AG09309 (cell line): ENCODE results near the gene REEP2.

ENCODE experiments used
- DNase-seq: peaks from one replicate; pipeline ENCODE4 v3.0.0-alpha.2; 2010; ENCODE audit warnings: low read depth
- H3K4me3 ChIP-seq: 2 replicates; pipeline ENCODE4 v1.5.1; 2011; ENCODE audit warnings: mild to moderate bottlenecking, low read depth, low read length, moderate library complexity; ENCODE audit not compliant: control insufficient read depth
- TF ChIP-seq, protein P1 (sequence below): IDR thresholded peaks from 2 replicates; pipeline ENCODE4 v1.5.1; 2011; ENCODE audit warnings: mild to moderate bottlenecking, low read depth, low read length, inconsistent platforms; ENCODE audit not compliant: insufficient read depth, control insufficient read depth; ENCODE audit errors: missing control alignments

The REEP2 gene

DNA sequence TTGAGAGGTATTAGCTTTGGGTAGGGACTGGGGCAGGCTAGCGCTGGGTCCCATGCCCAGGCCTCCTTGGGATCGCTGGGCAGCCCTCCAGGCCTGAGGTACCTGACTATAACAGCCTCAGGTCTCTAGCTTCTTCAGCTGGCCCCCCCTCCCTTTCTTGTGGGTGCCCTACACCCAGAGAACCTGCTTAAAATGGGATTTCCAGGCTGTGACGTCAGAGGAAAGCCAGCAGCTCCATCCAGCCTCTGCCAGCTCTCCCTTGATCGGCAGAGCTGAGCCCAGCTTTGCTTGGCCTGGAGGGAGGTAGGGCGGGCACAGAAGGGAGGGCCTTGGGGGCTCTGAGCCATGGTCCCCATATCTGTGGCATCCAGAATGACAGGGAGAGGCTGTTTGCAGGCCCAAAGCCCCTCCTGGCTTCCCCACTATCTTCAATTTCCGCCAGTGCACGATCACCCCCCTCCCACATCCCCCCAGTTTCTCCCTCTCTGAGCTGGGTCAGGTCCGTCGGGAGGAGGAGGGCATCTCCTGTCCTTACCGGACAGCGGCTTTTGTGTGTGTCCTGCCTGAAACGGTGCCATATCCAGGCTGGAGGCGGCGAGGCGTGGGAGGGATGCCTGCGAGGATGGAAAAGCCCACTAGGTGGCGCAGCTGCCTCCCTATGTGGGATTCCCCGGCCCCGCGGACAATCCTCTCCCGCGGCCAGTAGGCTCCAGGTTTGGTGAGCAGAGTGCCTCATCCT, 10.8 kb downstream of the REEP2 start:
- DNase-seq, result peak; percentile 28
- peak overlapping the region; percentile 18 for H3K4me3 ChIP-seq
- TF ChIP-seq, protein P1, sequence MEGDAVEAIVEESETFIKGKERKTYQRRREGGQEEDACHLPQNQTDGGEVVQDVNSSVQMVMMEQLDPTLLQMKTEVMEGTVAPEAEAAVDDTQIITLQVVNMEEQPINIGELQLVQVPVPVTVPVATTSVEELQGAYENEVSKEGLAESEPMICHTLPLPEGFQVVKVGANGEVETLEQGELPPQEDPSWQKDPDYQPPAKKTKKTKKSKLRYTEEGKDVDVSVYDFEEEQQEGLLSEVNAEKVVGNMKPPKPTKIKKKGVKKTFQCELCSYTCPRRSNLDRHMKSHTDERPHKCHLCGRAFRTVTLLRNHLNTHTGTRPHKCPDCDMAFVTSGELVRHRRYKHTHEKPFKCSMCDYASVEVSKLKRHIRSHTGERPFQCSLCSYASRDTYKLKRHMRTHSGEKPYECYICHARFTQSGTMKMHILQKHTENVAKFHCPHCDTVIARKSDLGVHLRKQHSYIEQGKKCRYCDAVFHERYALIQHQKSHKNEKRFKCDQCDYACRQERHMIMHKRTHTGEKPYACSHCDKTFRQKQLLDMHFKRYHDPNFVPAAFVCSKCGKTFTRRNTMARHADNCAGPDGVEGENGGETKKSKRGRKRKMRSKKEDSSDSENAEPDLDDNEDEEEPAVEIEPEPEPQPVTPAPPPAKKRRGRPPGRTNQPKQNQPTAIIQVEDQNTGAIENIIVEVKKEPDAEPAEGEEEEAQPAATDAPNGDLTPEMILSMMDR, result peak; percentile 98

DNA sequence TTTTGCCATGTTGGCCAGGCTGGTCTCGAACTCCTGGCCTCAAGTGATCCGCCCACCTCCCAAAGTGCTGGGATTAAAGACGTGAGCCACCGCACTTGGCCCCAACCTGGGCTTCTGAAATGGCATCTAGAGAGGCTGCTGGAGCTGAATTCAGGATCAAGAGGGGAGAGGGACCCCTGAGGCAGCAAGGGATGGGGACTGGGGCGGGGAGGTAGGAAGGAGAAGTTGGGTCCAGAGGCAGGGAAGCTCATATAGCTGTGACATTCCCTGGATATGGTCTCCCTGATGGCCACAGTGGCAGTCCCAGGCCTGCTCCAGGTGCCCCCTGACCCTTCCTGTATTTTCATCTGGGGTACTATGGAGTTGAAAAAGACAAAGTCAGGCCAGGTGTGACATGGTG, 12.1 kb downstream of the REEP2 start:
- H3K4me3 ChIP-seq, result no peak overlapping the region
- TF ChIP-seq, protein P1, result no peak
- no peak for DNase-seq

DNA sequence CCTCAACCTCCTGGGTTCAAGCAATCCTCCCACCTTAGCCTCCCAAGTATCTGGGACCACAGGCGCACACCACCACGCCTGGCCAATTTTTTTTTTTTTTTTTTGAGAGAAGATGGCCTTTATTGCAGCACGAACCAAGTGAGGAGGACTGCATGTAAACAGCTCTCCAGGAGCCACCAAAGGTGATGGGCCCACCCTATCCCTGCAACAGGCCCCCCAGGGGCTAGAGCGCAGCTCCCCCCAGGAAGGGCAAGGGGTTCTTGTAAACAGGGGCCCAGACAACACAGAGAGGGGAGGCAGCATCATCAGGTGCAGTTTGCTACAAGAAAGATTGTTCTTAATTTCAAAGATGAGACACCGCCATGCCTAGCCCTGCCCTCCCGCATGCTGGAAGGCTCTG, 13.9 kb downstream of the REEP2 start:
- no peak for DNase-seq
- TF ChIP-seq, protein P1, result no peak
- no peak overlapping the region for H3K4me3 ChIP-seq

DNA sequence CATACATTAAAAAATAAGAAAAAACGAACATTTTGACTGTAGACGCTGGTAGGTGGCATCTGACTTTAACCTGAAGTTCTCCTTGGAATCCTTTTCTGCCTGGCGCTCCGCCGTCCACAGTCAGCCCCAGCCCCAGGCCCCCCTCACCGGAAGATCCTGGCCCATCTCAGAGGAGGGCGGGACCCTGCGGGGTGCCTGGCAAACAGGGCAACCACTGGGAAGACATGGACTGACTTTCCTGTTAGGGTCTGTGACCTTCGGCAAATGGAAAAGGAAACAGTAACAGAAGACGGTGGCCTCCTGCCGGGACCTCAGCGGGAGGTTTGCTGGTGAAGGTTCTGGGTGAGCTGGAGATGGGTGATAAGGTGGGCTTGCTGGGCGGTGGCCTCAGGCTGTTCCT, 14.7 kb downstream of the REEP2 start:
- H3K4me3 ChIP-seq, result no peak overlapping the region
- TF ChIP-seq, protein P1, result no peak

DNA sequence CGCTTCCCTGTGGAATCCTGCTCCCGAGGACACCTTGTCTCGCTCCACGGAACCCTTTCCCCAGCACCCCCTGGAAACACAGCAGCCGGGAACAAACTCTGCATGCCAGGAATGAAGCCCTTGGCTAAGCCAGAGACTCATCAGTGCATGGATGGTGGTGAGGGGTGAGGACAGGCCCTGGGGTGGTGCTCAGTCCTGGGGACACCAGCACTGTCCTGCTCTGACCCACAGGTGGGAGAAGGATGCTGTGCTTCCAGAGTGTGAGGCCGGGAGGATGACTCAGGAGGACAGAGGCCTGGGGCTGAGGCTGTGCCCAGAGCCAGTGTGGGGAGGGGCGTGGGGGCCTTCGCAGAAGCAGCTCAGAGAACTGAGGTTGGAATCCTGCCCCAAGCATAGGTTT, 15.3 kb downstream of the REEP2 start:
- no peak overlapping the region for H3K4me3 ChIP-seq
- TF ChIP-seq, protein P1, result no peak
- DNase-seq, result no peak

More for the DNA sequence above, 14.7 kb downstream of the REEP2 start:
- no peak for DNase-seq

DNA sequence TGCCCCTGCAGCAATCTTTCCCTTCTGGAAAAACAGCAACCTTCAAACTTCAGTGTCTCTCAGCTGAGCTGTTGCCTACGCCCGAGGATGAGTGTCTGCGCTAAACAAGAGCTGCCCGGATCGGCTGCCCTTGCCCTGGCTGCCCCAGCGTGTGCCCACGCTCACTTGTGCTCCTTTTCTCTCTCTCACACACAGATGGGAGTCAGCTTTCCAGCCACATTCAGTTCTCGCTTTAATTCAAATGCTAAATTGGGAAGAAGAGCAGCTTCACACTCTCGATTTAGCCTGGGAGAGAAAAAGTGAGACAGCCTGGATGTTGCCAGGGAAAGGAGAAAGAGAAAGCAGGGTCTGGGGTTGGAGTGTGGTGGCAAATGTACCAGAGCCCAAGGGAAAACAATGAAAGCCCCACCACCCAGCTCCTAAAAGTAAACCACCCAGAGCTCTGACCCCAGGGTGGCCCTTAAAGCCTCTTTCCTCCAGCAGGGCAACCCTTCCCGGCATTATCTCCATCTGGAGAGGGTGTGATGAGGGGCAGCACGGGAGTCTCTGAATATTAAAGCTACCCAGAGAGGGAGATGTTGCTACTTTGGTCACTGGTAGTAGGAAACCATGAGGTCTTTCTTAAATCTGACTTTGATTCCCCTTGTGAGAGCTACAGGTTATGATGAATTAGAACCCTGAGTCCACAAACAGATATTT, 16.5 kb downstream of the REEP2 start:
- no peak overlapping the region for H3K4me3 ChIP-seq
- DNase-seq, result no peak
- TF ChIP-seq, protein P1, result no peak
